HEK293 (cell line): ENCODE results near the gene SIGLEC1.

ENCODE experiments used
- CTCF ChIA-PET: fragments of 350-600 bp; formaldehyde crosslinking; extraction: SDS; loops from one replicate; lab custom pipeline; 2021; ENCODE audit warnings: antibody characterized with exemption; lab: Yijun Ruan, JAX
- POLR2A ChIA-PET: fragments of 300-600 bp; formaldehyde crosslinking; extraction: SDS; loops from one replicate; lab custom pipeline; 2020; ENCODE audit warnings: antibody characterized with exemption, inconsistent platforms; lab: Yijun Ruan, JAX
- H3K27ac ChIP-seq: fragments of 200-500 bp; sonication (Bioruptor generic); 2 replicates; pipeline ENCODE4 v1.5.1; 2014; ENCODE audit warnings: low read depth, low read length, control low read depth, inconsistent platforms; ENCODE audit errors: extremely low read depth
- H3K36me3 ChIP-seq, 2 experiments: fragments of 200-500 bp in 1 of 2; sonication (Bioruptor generic) in 1 of 2; 1 replicate in 1 of 2; 2 replicates in 1 of 2; pipeline ENCODE4 v1.5.1; 2014 to 2017; ENCODE audit warnings: inconsistent platforms in 2 of 2, low read length in 2 of 2; ENCODE audit not compliant: control insufficient read depth in 2 of 2, insufficient read depth in 1 of 2
- H3K4me1 ChIP-seq: fragments of 200-500 bp; sonication (Bioruptor generic); 2 replicates; pipeline ENCODE4 v1.5.1; 2014; ENCODE audit warnings: mild to moderate bottlenecking, low read length, inconsistent platforms; ENCODE audit not compliant: control insufficient read depth, insufficient read depth
- H3K4me3 ChIP-seq: 2 replicates; pipeline ENCODE4 v1.5.1; 2011; ENCODE audit warnings: low read depth, mild to moderate bottlenecking, control low read depth, low read length, moderate library complexity
- H3K9me3 ChIP-seq: fragments of 200-500 bp; sonication (Bioruptor generic); 2 replicates; pipeline ENCODE4 v1.5.1; 2014; ENCODE audit warnings: low read depth, low read length, inconsistent platforms; ENCODE audit not compliant: control insufficient read depth, insufficient read depth
- BCL11B ChIP-seq: fragments of 450-650 bp; formaldehyde crosslinking; IDR thresholded peaks from 2 replicates; pipeline ENCODE4 v1.5.1; 2016; ENCODE audit warnings: low read depth, missing biosample characterization, missing genetic modification characterization
- CTCF ChIP-seq: fragments of 450-650 bp; formaldehyde crosslinking; IDR thresholded peaks from 2 replicates; pipeline ENCODE4 v1.5.1; 2016; ENCODE audit warnings: missing biosample characterization, missing genetic modification characterization
- KLF1 ChIP-seq: fragments of 450-650 bp; formaldehyde crosslinking; IDR thresholded peaks from 2 replicates; pipeline ENCODE4 v1.5.1; 2016; ENCODE audit warnings: missing biosample characterization, missing genetic modification characterization
- OVOL3 ChIP-seq: fragments of 450-650 bp; formaldehyde crosslinking; IDR thresholded peaks from 2 replicates; pipeline ENCODE4 v1.5.1; 2016; ENCODE audit warnings: missing biosample characterization, missing genetic modification characterization
- YY1 ChIP-seq: fragments of 450-650 bp; formaldehyde crosslinking; IDR thresholded peaks from 2 replicates; pipeline ENCODE4 v1.5.1; 2018; ENCODE audit warnings: missing biosample characterization, missing genetic modification characterization
- ZBTB48 ChIP-seq: fragments of 450-650 bp; formaldehyde crosslinking; IDR thresholded peaks from 2 replicates; pipeline ENCODE4 v1.5.1; 2016; ENCODE audit warnings: missing biosample characterization, missing genetic modification characterization
- ZFHX2 ChIP-seq: fragments of 450-650 bp; formaldehyde crosslinking; conservative IDR thresholded peaks from 2 replicates; pipeline ENCODE4 v1.5.1; 2016; ENCODE audit warnings: missing biosample characterization, missing genetic modification characterization
- ZFP69B ChIP-seq: fragments of 450-650 bp; formaldehyde crosslinking; IDR thresholded peaks from 2 replicates; pipeline ENCODE4 v1.5.1; 2016; ENCODE audit warnings: missing biosample characterization, missing genetic modification characterization
- ZNF146 ChIP-seq: fragments of 450-650 bp; formaldehyde crosslinking; IDR thresholded peaks from 2 replicates; pipeline ENCODE4 v1.5.1; 2016; ENCODE audit warnings: missing biosample characterization, missing genetic modification characterization
- ZNF2 ChIP-seq: fragments of 450-650 bp; formaldehyde crosslinking; IDR thresholded peaks from 2 replicates; pipeline ENCODE4 v1.5.1; 2016; ENCODE audit warnings: missing biosample characterization, missing genetic modification characterization
- ZNF23 ChIP-seq: fragments of 450-650 bp; formaldehyde crosslinking; IDR thresholded peaks from 2 replicates; pipeline ENCODE4 v1.5.1; 2016; ENCODE audit warnings: missing biosample characterization, missing genetic modification characterization, borderline replicate concordance
- ZNF302 ChIP-seq: fragments of 450-650 bp; formaldehyde crosslinking; IDR thresholded peaks from 2 replicates; pipeline ENCODE4 v1.5.1; 2016; ENCODE audit warnings: missing biosample characterization, missing genetic modification characterization, low read depth
- ZNF350 ChIP-seq: fragments of 450-650 bp; formaldehyde crosslinking; IDR thresholded peaks from 2 replicates; pipeline ENCODE4 v1.5.0; 2017; ENCODE audit warnings: missing biosample characterization, mild to moderate bottlenecking, missing genetic modification characterization
- ZNF510 ChIP-seq: fragments of 450-650 bp; formaldehyde crosslinking; IDR thresholded peaks from 2 replicates; pipeline ENCODE4 v1.5.1; 2018; ENCODE audit warnings: mild to moderate bottlenecking, missing genetic modification characterization, missing biosample characterization; ENCODE audit not compliant: insufficient replicate concordance
- ZNF521 ChIP-seq: fragments of 450-650 bp; formaldehyde crosslinking; IDR thresholded peaks from 2 replicates; pipeline ENCODE4 v1.5.1; 2017; ENCODE audit warnings: missing biosample characterization, mild to moderate bottlenecking, missing genetic modification characterization
- ZNF561 ChIP-seq: fragments of 450-650 bp; IDR thresholded peaks from 2 replicates; pipeline ENCODE4 v1.5.1; 2018; ENCODE audit warnings: missing biosample characterization, missing genetic modification characterization, borderline replicate concordance
- ZNF600 ChIP-seq: fragments of 450-650 bp; formaldehyde crosslinking; IDR thresholded peaks from 2 replicates; pipeline ENCODE4 v1.5.1; 2016; ENCODE audit warnings: missing biosample characterization, missing genetic modification characterization
- ZNF654 ChIP-seq: fragments of 450-650 bp; formaldehyde crosslinking; IDR thresholded peaks from 2 replicates; pipeline ENCODE4 v1.5.1; 2016; ENCODE audit warnings: low read depth, missing biosample characterization, missing genetic modification characterization
- ZNF658 ChIP-seq: fragments of 450-650 bp; formaldehyde crosslinking; IDR thresholded peaks from 2 replicates; pipeline ENCODE4; 2016; ENCODE audit warnings: missing biosample characterization, missing genetic modification characterization
- ZNF692 ChIP-seq: fragments of 450-650 bp; formaldehyde crosslinking; IDR thresholded peaks from 2 replicates; pipeline ENCODE4 v1.5.1; 2016; ENCODE audit warnings: missing biosample characterization, missing genetic modification characterization
- ZNF76 ChIP-seq: fragments of 450-650 bp; formaldehyde crosslinking; IDR thresholded peaks from 2 replicates; pipeline ENCODE4; 2016; ENCODE audit warnings: low read depth, missing biosample characterization, missing genetic modification characterization, borderline replicate concordance
- ZNF776 ChIP-seq: fragments of 450-650 bp; formaldehyde crosslinking; IDR thresholded peaks from 2 replicates; pipeline ENCODE4 v1.5.0; 2017; ENCODE audit warnings: missing biosample characterization, missing genetic modification characterization, borderline replicate concordance
- TF ChIP-seq, protein P1 (sequence below): fragments of 450-650 bp; formaldehyde crosslinking; IDR thresholded peaks from 2 replicates; pipeline ENCODE4 v1.5.1; 2016; ENCODE audit warnings: missing biosample characterization, missing genetic modification characterization, low read depth
- TF ChIP-seq, protein P2 (sequence below): fragments of 450-650 bp; formaldehyde crosslinking; IDR thresholded peaks from 2 replicates; pipeline ENCODE4 v1.5.1; 2017; ENCODE audit warnings: missing biosample characterization, mild to moderate bottlenecking, missing genetic modification characterization, moderate library complexity

The SIGLEC1 gene

GRCh38 chr20:3753098-3753497, 40.7 kb upstream of the SIGLEC1 start:
- POLR2A ChIA-PET = interaction anchor here (0.9 to 3.2 kb wide), 2 partner anchors 15 to 65 kb away, joined by 3 to 17 read pairs; partner anchors contain the start of gene ADISSP
- H3K4me1 ChIP-seq = peaks cover 4% of the 10 kb centered on the region; the same call in 1 of the 2 replicates
- H3K4me3 ChIP-seq = no peak overlapping the region
- CTCF ChIA-PET = interaction anchor here (0.6 to 9.8 kb wide), 21 partner anchors 8 to 906 kb away, joined by 3 to 133 read pairs (median 5); partner anchors contain the start of gene ADISSP
- no peaks in the 10 kb centered on the region for H3K9me3 ChIP-seq
- H3K27ac ChIP-seq = no peak overlapping the region
- TF ChIP-seq BCL11B (tag by site-specific recombination) (no peak), ZNF2 (peak; percentile 56; the same call in 1 of the 2 replicates), CTCF (tag by site-specific recombination) (peak; percentile 64; the same call in 1 of the 2 replicates), ZNF146 (tag by site-specific recombination) (no peak), ZNF692 (tag by site-specific recombination) (no peak), ZNF658 (tag by site-specific recombination) (no peak), ZNF654 (tag by site-specific recombination) (peak; percentile 60)
- H3K36me3 ChIP-seq = peaks cover 0 to 46% of the 10 kb centered on the region in 2 experiments; a peak in 1 of 3 replicates

DNA sequence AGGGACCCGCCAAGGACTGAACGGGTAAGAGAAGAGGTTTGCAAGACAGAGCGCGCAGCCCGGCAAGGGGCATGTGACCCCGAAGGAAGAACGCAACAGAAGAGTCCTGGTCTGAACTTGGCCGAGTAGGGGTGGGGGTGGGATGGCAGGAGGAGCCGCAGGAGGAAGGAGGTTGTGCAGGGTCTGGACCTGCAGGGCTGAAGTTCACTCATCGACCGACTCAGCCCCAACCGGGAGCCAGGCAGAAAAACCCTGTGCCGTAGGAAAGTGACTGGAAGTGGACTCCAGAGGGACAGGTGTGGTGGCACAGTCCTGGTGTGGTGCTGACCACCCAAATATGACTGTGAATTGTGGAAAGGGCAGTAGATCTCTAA, 40.0 kb upstream of the SIGLEC1 start:
- H3K27ac ChIP-seq = no peak overlapping the region
- POLR2A ChIA-PET = interaction anchor here (0.5 to 3.2 kb wide), 2 partner anchors 15 to 54 kb away, joined by 3 to 17 read pairs; partner anchors contain the start of gene ADISSP
- H3K4me3 ChIP-seq = no peak overlapping the region
- CTCF ChIA-PET = interaction anchor here (0.5 to 9.8 kb wide), 19 partner anchors 8 to 905 kb away, joined by 3 to 133 read pairs (median 5); partner anchors contain the start of genes ADISSP and SPEF1
- peaks cover 4% of the 10 kb centered on the region; the same call in 1 of the 2 replicates for H3K4me1 ChIP-seq
- H3K9me3 ChIP-seq = no peaks in the 10 kb centered on the region
- TF ChIP-seq ZNF600 (tag by site-specific recombination) (0 out of 2 replicates have a peak, but pooled peaks have one; percentile 37), ZNF776 (no peak)
- peaks cover 0 to 40% of the 10 kb centered on the region in 2 experiments; a peak in 1 of 3 replicates for H3K36me3 ChIP-seq

- ChIA-PET CTCF (interaction anchor here (0.5 to 9.8 kb wide), 17 partner anchors 9 to 331 kb away, joined by 3 to 133 read pairs (median 5); partner anchors contain the start of gene ADISSP), POLR2A (interaction anchor here (0.5 to 3.2 kb wide), 6 partner anchors 13 to 127 kb away, joined by 3 to 17 read pairs (median 4); partner anchors contain the start of genes ADISSP, AP5S1 and CDC25B)
- H3K36me3 ChIP-seq = peaks cover 0 to 40% of the 10 kb centered on the region in 2 experiments; a peak in 1 of 3 replicates
- peaks cover 4% of the 10 kb centered on the region; the same call in 1 of the 2 replicates for H3K4me1 ChIP-seq
- no peaks in the 10 kb centered on the region for H3K9me3 ChIP-seq
- H3K27ac ChIP-seq = no peak overlapping the region
- peak overlapping the region; percentile 30 for H3K4me3 ChIP-seq
- TF ChIP-seq ZNF510 (tag by site-specific recombination) (no peak), OVOL3 (tag by site-specific recombination) (no peak), ZNF23 (tag by site-specific recombination) (no peak), ZNF302 (tag by site-specific recombination) (no peak), ZNF561 (tag by site-specific recombination) (no peak), YY1 (tag by site-specific recombination) (no peak), ZNF76 (tag by site-specific recombination) (no peak), ZNF350 (tag by site-specific recombination) (no peak), ZFP69B (tag by site-specific recombination) (no peak), ZFHX2 (tag by site-specific recombination) (no peak), ZBTB48 (tag by site-specific recombination) (no peak), ZNF521 (tag by site-specific recombination) (no peak), KLF1 (no peak)
- TF ChIP-seq, protein P1, sequence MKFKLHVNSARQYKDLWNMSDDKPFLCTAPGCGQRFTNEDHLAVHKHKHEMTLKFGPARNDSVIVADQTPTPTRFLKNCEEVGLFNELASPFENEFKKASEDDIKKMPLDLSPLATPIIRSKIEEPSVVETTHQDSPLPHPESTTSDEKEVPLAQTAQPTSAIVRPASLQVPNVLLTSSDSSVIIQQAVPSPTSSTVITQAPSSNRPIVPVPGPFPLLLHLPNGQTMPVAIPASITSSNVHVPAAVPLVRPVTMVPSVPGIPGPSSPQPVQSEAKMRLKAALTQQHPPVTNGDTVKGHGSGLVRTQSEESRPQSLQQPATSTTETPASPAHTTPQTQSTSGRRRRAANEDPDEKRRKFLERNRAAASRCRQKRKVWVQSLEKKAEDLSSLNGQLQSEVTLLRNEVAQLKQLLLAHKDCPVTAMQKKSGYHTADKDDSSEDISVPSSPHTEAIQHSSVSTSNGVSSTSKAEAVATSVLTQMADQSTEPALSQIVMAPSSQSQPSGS = no peak
- TF ChIP-seq, protein P2, sequence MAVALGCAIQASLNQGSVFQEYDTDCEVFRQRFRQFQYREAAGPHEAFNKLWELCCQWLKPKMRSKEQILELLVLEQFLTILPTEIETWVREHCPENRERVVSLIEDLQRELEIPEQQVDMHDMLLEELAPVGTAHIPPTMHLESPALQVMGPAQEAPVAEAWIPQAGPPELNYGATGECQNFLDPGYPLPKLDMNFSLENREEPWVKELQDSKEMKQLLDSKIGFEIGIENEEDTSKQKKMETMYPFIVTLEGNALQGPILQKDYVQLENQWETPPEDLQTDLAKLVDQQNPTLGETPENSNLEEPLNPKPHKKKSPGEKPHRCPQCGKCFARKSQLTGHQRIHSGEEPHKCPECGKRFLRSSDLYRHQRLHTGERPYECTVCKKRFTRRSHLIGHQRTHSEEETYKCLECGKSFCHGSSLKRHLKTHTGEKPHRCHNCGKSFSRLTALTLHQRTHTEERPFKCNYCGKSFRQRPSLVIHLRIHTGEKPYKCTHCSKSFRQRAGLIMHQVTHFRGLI (tag by site-specific recombination) = no peak
Observed at GRCh38 chr20:3751675-3752385, 39.4 kb upstream of the SIGLEC1 start.
